ENCODE data around the gene SPP1.
A peak's percentile ranks its signal among the peaks of the same experiment; 100 is the strongest.
"Not testable (repeated sequence)": the region's sequence is repeated elsewhere in the genome, so short reads cannot be mapped to it uniquely, and the experiment has no call there.

Gene SPP1

GRCh38 chr4:87985887-87986200 lies 10.3 kb downstream of the SPP1 start:
- Histone ChIP-seq H3K4me1 (ENCODE audit: control insufficient read depth, insufficient read depth, low read length) (no peaks in the 10 kb centered on the region), H3K9ac (ENCODE audit: low read length) (no peak overlapping the region), H3K36me3 (ENCODE audit: control insufficient read depth, insufficient read depth, low read length) (peaks cover 18% of the 10 kb centered on the region), H3K4me3 (ENCODE audit: low read depth, low read length) (no peak overlapping the region), H3K27me3 (ENCODE audit: control insufficient read depth, insufficient read depth, low read length) (no peaks in the 10 kb centered on the region), H3K27ac (ENCODE audit: low read depth, low read length) (no peak overlapping the region), H3K9me3 (ENCODE audit: control insufficient read depth, insufficient read depth, low read depth, low read length) (no peaks in the 10 kb centered on the region)

DNA sequence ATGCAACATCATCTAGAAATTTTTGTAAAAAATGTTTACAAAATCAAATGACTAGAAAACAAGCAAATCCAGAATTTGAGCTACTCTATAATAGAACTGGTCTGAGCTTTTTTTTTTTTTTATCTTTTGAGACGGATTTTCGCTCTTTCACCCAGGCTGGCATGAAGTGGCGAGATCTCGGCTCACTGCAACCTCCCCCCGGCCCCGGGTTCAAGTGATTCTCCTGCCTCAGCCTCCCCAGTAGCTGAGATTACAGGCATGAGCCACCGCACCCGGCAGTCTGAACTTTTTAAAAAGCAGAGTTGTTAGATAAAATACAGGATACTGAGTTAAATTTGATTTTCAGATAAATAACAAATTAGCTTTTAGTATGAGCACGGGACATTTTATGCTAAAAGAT lies 11.0 kb downstream of the SPP1 start:
- no peak overlapping the region for H3K4me3 ChIP-seq (ENCODE audit: low read depth, low read length)
- peaks cover 13% of the 10 kb centered on the region for H3K36me3 ChIP-seq (ENCODE audit: control insufficient read depth, insufficient read depth, low read length)
- H3K9ac ChIP-seq (ENCODE audit: low read length), result no peak overlapping the region
- H3K4me1 ChIP-seq (ENCODE audit: control insufficient read depth, insufficient read depth, low read length), result no peaks in the 10 kb centered on the region
- no peaks in the 10 kb centered on the region for H3K27me3 ChIP-seq (ENCODE audit: control insufficient read depth, insufficient read depth, low read length)
- H3K27ac ChIP-seq (ENCODE audit: low read depth, low read length), result no peak overlapping the region
- no peaks in the 10 kb centered on the region for H3K9me3 ChIP-seq (ENCODE audit: control insufficient read depth, insufficient read depth, low read depth, low read length)

- no peak overlapping the region for H3K9ac ChIP-seq (ENCODE audit: low read length)
- H3K4me3 ChIP-seq (ENCODE audit: low read depth, low read length), result no peak overlapping the region
- no peaks in the 10 kb centered on the region for H3K36me3 ChIP-seq (ENCODE audit: control insufficient read depth, insufficient read depth, low read length)
- no peak overlapping the region for H3K27ac ChIP-seq (ENCODE audit: low read depth, low read length)
- no peaks in the 10 kb centered on the region for H3K4me1 ChIP-seq (ENCODE audit: control insufficient read depth, insufficient read depth, low read length)
- no peaks in the 10 kb centered on the region for H3K27me3 ChIP-seq (ENCODE audit: control insufficient read depth, insufficient read depth, low read length)
- no peaks in the 10 kb centered on the region for H3K9me3 ChIP-seq (ENCODE audit: control insufficient read depth, insufficient read depth, low read depth, low read length)
Observed at GRCh38 chr4:87989765-87990164, 14.3 kb downstream of the SPP1 start.

DNA sequence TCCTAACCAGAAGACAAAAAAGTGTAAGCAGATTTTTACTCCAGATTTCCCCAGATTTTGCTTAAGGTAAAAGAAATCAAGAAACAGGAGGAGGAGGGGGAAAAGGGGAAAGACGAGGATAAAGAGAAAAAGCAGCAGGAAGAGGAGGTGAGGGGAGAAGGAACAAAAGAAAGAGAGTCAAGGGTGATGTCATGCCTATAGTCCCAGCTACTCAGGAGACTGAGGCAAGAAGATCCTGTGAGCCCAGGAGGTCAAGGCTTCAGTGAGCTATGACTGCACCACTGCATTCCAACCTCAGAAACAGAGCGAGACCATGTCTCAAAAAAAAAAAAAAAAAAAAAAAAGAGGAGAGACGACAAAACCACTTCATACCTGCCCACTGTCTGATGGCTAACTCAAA lies 19.9 kb downstream of the SPP1 start:
- Histone ChIP-seq H3K9ac (ENCODE audit: low read length) (no peak overlapping the region), H3K36me3 (ENCODE audit: control insufficient read depth, insufficient read depth, low read length) (no peaks in the 10 kb centered on the region), H3K27me3 (ENCODE audit: control insufficient read depth, insufficient read depth, low read length) (no peaks in the 10 kb centered on the region), H3K4me3 (ENCODE audit: low read depth, low read length) (no peak overlapping the region), H3K9me3 (ENCODE audit: control insufficient read depth, insufficient read depth, low read depth, low read length) (no peaks in the 10 kb centered on the region), H3K4me1 (ENCODE audit: control insufficient read depth, insufficient read depth, low read length) (no peaks in the 10 kb centered on the region), H3K27ac (ENCODE audit: low read depth, low read length) (no peak overlapping the region)

GRCh38 chr4:87999191-87999691 lies 23.7 kb downstream of the SPP1 start:
- H3K27me3 ChIP-seq (ENCODE audit: control insufficient read depth, insufficient read depth, low read length); H3K9me3 ChIP-seq (ENCODE audit: control insufficient read depth, insufficient read depth, low read depth, low read length); H3K36me3 ChIP-seq (ENCODE audit: control insufficient read depth, insufficient read depth, low read length); H3K4me1 ChIP-seq (ENCODE audit: control insufficient read depth, insufficient read depth, low read length); H3K9ac ChIP-seq (ENCODE audit: low read length); H3K4me3 ChIP-seq (ENCODE audit: low read depth, low read length); H3K27ac ChIP-seq (ENCODE audit: low read depth, low read length): not testable (repeated sequence)

DNA sequence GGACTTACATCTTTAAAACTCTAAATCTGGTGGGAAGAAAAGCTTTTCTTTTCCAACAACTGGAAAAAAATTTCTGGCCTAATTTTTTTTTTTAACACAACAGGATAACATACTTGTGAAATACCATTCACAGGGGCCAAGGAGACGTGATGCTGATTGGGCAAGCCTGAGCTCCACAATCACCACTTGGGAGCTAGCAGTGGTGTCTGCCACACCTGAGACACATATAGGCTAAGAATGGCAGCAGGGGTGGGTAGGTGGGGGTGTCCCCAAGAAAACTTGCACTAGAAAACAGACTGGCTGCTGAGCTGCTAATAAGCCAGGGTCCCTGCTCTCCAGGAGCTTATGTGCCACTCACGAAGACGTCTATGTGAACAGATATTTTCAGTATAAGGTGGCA lies 26.4 kb downstream of the SPP1 start:
- Histone ChIP-seq H3K27me3 (ENCODE audit: control insufficient read depth, insufficient read depth, low read length) (peaks cover 22% of the 10 kb centered on the region), H3K36me3 (ENCODE audit: control insufficient read depth, insufficient read depth, low read length) (no peaks in the 10 kb centered on the region), H3K4me1 (ENCODE audit: control insufficient read depth, insufficient read depth, low read length) (peaks cover 7% of the 10 kb centered on the region; the same call in 1 of the 2 replicates), H3K27ac (ENCODE audit: low read depth, low read length) (no peak overlapping the region), H3K4me3 (ENCODE audit: low read depth, low read length) (no peak overlapping the region), H3K9ac (ENCODE audit: low read length) (no peak overlapping the region), H3K9me3 (ENCODE audit: control insufficient read depth, insufficient read depth, low read depth, low read length) (no peaks in the 10 kb centered on the region)

DNA sequence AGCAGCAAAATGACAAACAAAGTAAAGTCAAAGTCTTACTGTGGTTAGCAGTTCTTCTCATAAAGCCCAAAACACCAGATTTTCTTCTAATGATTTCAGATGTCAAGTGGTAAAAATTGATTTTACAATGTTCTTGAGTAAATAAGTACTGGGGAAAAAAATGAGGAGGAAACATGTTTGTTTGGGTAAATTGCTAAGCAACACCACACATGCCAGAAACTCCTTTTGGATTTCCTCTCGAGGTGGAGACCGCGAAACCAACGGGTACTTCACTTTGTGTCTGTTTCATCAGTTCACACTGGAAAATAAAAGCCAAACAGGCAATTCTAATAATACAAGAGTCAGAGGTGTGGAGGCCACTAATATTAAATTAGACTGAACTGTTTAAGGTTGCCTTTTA lies 27.3 kb downstream of the SPP1 start:
- Histone ChIP-seq H3K9ac (ENCODE audit: low read length) (no peak overlapping the region), H3K4me3 (ENCODE audit: low read depth, low read length) (no peak overlapping the region), H3K27ac (ENCODE audit: low read depth, low read length) (no peak overlapping the region), H3K4me1 (ENCODE audit: control insufficient read depth, insufficient read depth, low read length) (peaks cover 9% of the 10 kb centered on the region; the same call in 1 of the 2 replicates), H3K27me3 (ENCODE audit: control insufficient read depth, insufficient read depth, low read length) (peaks cover 25% of the 10 kb centered on the region), H3K36me3 (ENCODE audit: control insufficient read depth, insufficient read depth, low read length) (no peaks in the 10 kb centered on the region), H3K9me3 (ENCODE audit: control insufficient read depth, insufficient read depth, low read depth, low read length) (no peaks in the 10 kb centered on the region)

GRCh38 chr4:88003261-88003660 lies 27.7 kb downstream of the SPP1 start:
- H3K27me3 ChIP-seq (ENCODE audit: control insufficient read depth, insufficient read depth, low read length), result peaks cover 25% of the 10 kb centered on the region
- H3K27ac ChIP-seq (ENCODE audit: low read depth, low read length), result no peak overlapping the region
- no peak overlapping the region for H3K4me3 ChIP-seq (ENCODE audit: low read depth, low read length)
- H3K9me3 ChIP-seq (ENCODE audit: control insufficient read depth, insufficient read depth, low read depth, low read length), result no peaks in the 10 kb centered on the region
- H3K9ac ChIP-seq (ENCODE audit: low read length), result no peak overlapping the region
- peaks cover 9% of the 10 kb centered on the region; the same call in 1 of the 2 replicates for H3K4me1 ChIP-seq (ENCODE audit: control insufficient read depth, insufficient read depth, low read length)
- no peaks in the 10 kb centered on the region for H3K36me3 ChIP-seq (ENCODE audit: control insufficient read depth, insufficient read depth, low read length)

- Histone ChIP-seq H3K27ac (ENCODE audit: low read depth, low read length) (no peak overlapping the region), H3K9ac (ENCODE audit: low read length) (no peak overlapping the region), H3K4me3 (ENCODE audit: low read depth, low read length) (no peak overlapping the region)
Observed at GRCh38 chr4:88005076-88005475, 29.6 kb downstream of the SPP1 start.

GRCh38 chr4:88005946-88006345 lies 30.4 kb downstream of the SPP1 start:
- Histone ChIP-seq H3K9ac (ENCODE audit: low read length) (no peak overlapping the region), H3K4me3 (ENCODE audit: low read depth, low read length) (no peak overlapping the region), H3K36me3 (ENCODE audit: control insufficient read depth, insufficient read depth, low read length) (no peaks in the 10 kb centered on the region), H3K27ac (ENCODE audit: low read depth, low read length) (no peak overlapping the region), H3K9me3 (ENCODE audit: control insufficient read depth, insufficient read depth, low read depth, low read length) (no peaks in the 10 kb centered on the region), H3K4me1 (ENCODE audit: control insufficient read depth, insufficient read depth, low read length) (peaks cover 22% of the 10 kb centered on the region), H3K27me3 (ENCODE audit: control insufficient read depth, insufficient read depth, low read length) (peaks cover 25% of the 10 kb centered on the region)

More at GRCh38 chr4:88005076-88005475, 29.6 kb downstream of the SPP1 start:
- Histone ChIP-seq H3K4me1 (ENCODE audit: control insufficient read depth, insufficient read depth, low read length) (peaks cover 15% of the 10 kb centered on the region; the same call in 1 of the 2 replicates), H3K27me3 (ENCODE audit: control insufficient read depth, insufficient read depth, low read length) (peaks cover 25% of the 10 kb centered on the region), H3K9me3 (ENCODE audit: control insufficient read depth, insufficient read depth, low read depth, low read length) (no peaks in the 10 kb centered on the region), H3K36me3 (ENCODE audit: control insufficient read depth, insufficient read depth, low read length) (no peaks in the 10 kb centered on the region)

- no peak overlapping the region for H3K27ac ChIP-seq (ENCODE audit: low read depth, low read length)
- H3K9me3 ChIP-seq (ENCODE audit: control insufficient read depth, insufficient read depth, low read depth, low read length), result no peaks in the 10 kb centered on the region
- peaks cover 25% of the 10 kb centered on the region for H3K27me3 ChIP-seq (ENCODE audit: control insufficient read depth, insufficient read depth, low read length)
- peaks cover 26% of the 10 kb centered on the region for H3K4me1 ChIP-seq (ENCODE audit: control insufficient read depth, insufficient read depth, low read length)
- H3K36me3 ChIP-seq (ENCODE audit: control insufficient read depth, insufficient read depth, low read length), result no peaks in the 10 kb centered on the region
- peak overlapping the region; percentile 90 for H3K4me3 ChIP-seq (ENCODE audit: low read depth, low read length)
- peak overlapping the region; percentile 74 for H3K9ac ChIP-seq (ENCODE audit: low read length)
Observed at GRCh38 chr4:88006956-88007303, 31.4 kb downstream of the SPP1 start.
